Neuron (in vitro differentiated cells): ENCODE results near the gene NR1H4.
"Not testable (repeated sequence)": the region's sequence is repeated elsewhere in the genome, so short reads cannot be mapped to it uniquely, and the experiment has no call there.

Experiments
- H2AFZ ChIP-seq: one replicate; pipeline ENCODE4 v1.6.1; 2013; ENCODE audit warnings: low read depth, mild to moderate bottlenecking, inconsistent platforms, low read length, moderate library complexity
- H3K27me3 ChIP-seq: one replicate; pipeline ENCODE4 v1.6.1; 2013; ENCODE audit warnings: low read length; ENCODE audit not compliant: insufficient read depth
- H3K36me3 ChIP-seq: one replicate; pipeline ENCODE4 v1.6.1; 2013; ENCODE audit warnings: low read length; ENCODE audit not compliant: insufficient read depth
- H3K4me1 ChIP-seq: one replicate; pipeline ENCODE4 v1.6.1; 2013; ENCODE audit warnings: low read length; ENCODE audit not compliant: insufficient read depth
- H3K4me3 ChIP-seq: 2 replicates; pipeline ENCODE4 v1.5.1; 2013; ENCODE audit warnings: mild to moderate bottlenecking, low read length, moderate library complexity
- H3K9me3 ChIP-seq: one replicate; pipeline ENCODE4 v1.6.1; 2013; ENCODE audit warnings: low read length

NR1H4 gene

GRCh38 chr12:100534625-100535227 lies 61.1 kb downstream of the NR1H4 start:
- Histone ChIP-seq H3K4me3 (no peak overlapping the region), H3K27me3 (peaks cover 8% of the 10 kb centered on the region), H3K9me3 (no peaks in the 10 kb centered on the region), H3K36me3 (no peaks in the 10 kb centered on the region), H3K4me1 (peaks cover 12% of the 10 kb centered on the region), H2AFZ (no peak overlapping the region)

GRCh38 chr12:100539202-100539601 lies 65.5 kb downstream of the NR1H4 start:
- Histone ChIP-seq H3K4me1 (peaks cover 3% of the 10 kb centered on the region), H3K9me3 (no peaks in the 10 kb centered on the region), H3K27me3 (no peaks in the 10 kb centered on the region), H2AFZ (no peak overlapping the region), H3K4me3 (no peak overlapping the region), H3K36me3 (no peaks in the 10 kb centered on the region)

GRCh38 chr12:100544165-100544564 lies 70.5 kb downstream of the NR1H4 start:
- Histone ChIP-seq H3K27me3 (no peaks in the 10 kb centered on the region), H3K4me1 (no peaks in the 10 kb centered on the region), H3K9me3 (no peaks in the 10 kb centered on the region), H2AFZ (no peak overlapping the region), H3K4me3 (no peak overlapping the region), H3K36me3 (no peaks in the 10 kb centered on the region)

- no peaks in the 10 kb centered on the region for H3K36me3 ChIP-seq
- H3K4me3 ChIP-seq = no peak overlapping the region
- H3K9me3 ChIP-seq = no peaks in the 10 kb centered on the region
- no peak overlapping the region for H2AFZ ChIP-seq
- H3K27me3 ChIP-seq = no peaks in the 10 kb centered on the region
- H3K4me1 ChIP-seq = peaks cover 3% of the 10 kb centered on the region
Measured at GRCh38 chr12:100545092-100545491, 71.4 kb downstream of the NR1H4 start.

GRCh38 chr12:100553936-100554335 lies 80.3 kb downstream of the NR1H4 start:
- H2AFZ ChIP-seq = no peak overlapping the region
- no peak overlapping the region for H3K4me3 ChIP-seq
- H3K4me1 ChIP-seq = peaks cover 3% of the 10 kb centered on the region
- no peaks in the 10 kb centered on the region for H3K9me3 ChIP-seq
- H3K36me3 ChIP-seq = no peaks in the 10 kb centered on the region
- H3K27me3 ChIP-seq = no peaks in the 10 kb centered on the region

GRCh38 chr12:100554608-100555077 lies 81.0 kb downstream of the NR1H4 start:
- H3K4me3 ChIP-seq = no peak overlapping the region
- H3K4me1 ChIP-seq = peaks cover 3% of the 10 kb centered on the region

GRCh38 chr12:100555722-100556121 lies 82.1 kb downstream of the NR1H4 start:
- H3K4me3 ChIP-seq = no peak overlapping the region
- H3K4me1 ChIP-seq = no peaks in the 10 kb centered on the region
- no peaks in the 10 kb centered on the region for H3K27me3 ChIP-seq
- H2AFZ ChIP-seq = no peak overlapping the region
- H3K36me3 ChIP-seq = no peaks in the 10 kb centered on the region
- no peaks in the 10 kb centered on the region for H3K9me3 ChIP-seq

More at GRCh38 chr12:100554608-100555077, 81.0 kb downstream of the NR1H4 start:
- no peaks in the 10 kb centered on the region for H3K9me3 ChIP-seq
- no peaks in the 10 kb centered on the region for H3K36me3 ChIP-seq
- H3K27me3 ChIP-seq = no peaks in the 10 kb centered on the region
- no peak overlapping the region for H2AFZ ChIP-seq

GRCh38 chr12:100557357-100557756 lies 83.7 kb downstream of the NR1H4 start:
- Histone ChIP-seq H3K27me3 (no peaks in the 10 kb centered on the region), H3K4me3 (no peak overlapping the region), H3K36me3 (no peaks in the 10 kb centered on the region), H3K4me1 (no peaks in the 10 kb centered on the region), H3K9me3 (no peaks in the 10 kb centered on the region), H2AFZ (no peak overlapping the region)

- H3K4me3 ChIP-seq, H3K4me1 ChIP-seq, H3K36me3 ChIP-seq, H2AFZ ChIP-seq, H3K9me3 ChIP-seq, H3K27me3 ChIP-seq: not testable (repeated sequence)
Measured at GRCh38 chr12:100559261-100559660, 85.6 kb downstream of the NR1H4 start.

GRCh38 chr12:100564090-100564489 lies 90.4 kb downstream of the NR1H4 start:
- Histone ChIP-seq H3K9me3 (no peaks in the 10 kb centered on the region), H3K27me3 (peaks cover 11% of the 10 kb centered on the region), H2AFZ (no peak overlapping the region), H3K4me3 (no peak overlapping the region), H3K36me3 (no peaks in the 10 kb centered on the region), H3K4me1 (peaks cover 1% of the 10 kb centered on the region)

GRCh38 chr12:100564905-100565467 lies 91.3 kb downstream of the NR1H4 start:
- no peak overlapping the region for H2AFZ ChIP-seq
- peaks cover 1% of the 10 kb centered on the region for H3K4me1 ChIP-seq
- H3K27me3 ChIP-seq = peaks cover 11% of the 10 kb centered on the region
- H3K4me3 ChIP-seq = no peak overlapping the region
- no peaks in the 10 kb centered on the region for H3K9me3 ChIP-seq
- no peaks in the 10 kb centered on the region for H3K36me3 ChIP-seq

GRCh38 chr12:100565987-100566545 lies 92.4 kb downstream of the NR1H4 start:
- Histone ChIP-seq H3K36me3 (no peaks in the 10 kb centered on the region), H3K27me3 (peaks cover 11% of the 10 kb centered on the region), H3K4me3 (no peak overlapping the region), H2AFZ (no peak overlapping the region), H3K4me1 (peaks cover 1% of the 10 kb centered on the region), H3K9me3 (no peaks in the 10 kb centered on the region)

- peaks cover 11% of the 10 kb centered on the region for H3K27me3 ChIP-seq
- no peaks in the 10 kb centered on the region for H3K9me3 ChIP-seq
- H3K36me3 ChIP-seq = no peaks in the 10 kb centered on the region
- no peak overlapping the region for H3K4me3 ChIP-seq
- no peak overlapping the region for H2AFZ ChIP-seq
- H3K4me1 ChIP-seq = peaks cover 1% of the 10 kb centered on the region
Measured at GRCh38 chr12:100566887-100567637, 93.4 kb downstream of the NR1H4 start.
